ENCODE results near the gene PFKFB3.

The PFKFB3 gene

DNA sequence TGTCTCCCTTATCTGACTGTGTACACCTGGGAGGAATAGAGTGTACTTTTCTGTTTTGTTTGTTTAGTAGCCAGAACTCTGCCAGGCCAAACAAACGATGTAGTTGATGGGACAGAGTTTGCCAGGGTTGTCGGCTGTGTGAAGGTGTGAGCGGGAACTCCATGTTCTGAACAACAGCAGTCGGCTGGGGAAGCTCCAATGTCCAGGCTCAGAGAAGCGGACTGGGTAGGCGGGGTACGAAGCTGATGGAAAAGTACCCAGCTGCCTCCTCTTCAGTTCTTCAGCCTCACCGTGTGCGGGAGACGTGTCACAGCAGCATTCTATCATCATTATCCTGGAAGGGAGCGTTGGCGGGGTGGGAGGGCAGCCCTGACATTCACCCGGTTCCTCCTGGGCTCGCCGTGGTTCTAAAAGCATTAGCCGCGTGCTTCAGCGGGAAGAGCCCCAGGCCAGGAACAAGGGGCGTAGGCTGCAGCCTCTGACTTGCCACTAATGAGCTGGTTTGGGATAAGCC is 52.9 kb downstream of the PFKFB3 start:
- Histone ChIP-seq H3K36me3 (ENCODE audit: insufficient read depth, low read length) (no peaks in the 10 kb centered on the region), H3K79me2 (ENCODE audit: control insufficient read depth, insufficient read depth, low read length, unreplicated experiment) (no peaks in the 10 kb centered on the region), H3K27me3 (ENCODE audit: insufficient read depth, low read length) (no peaks in the 10 kb centered on the region), H3K4me1 (ENCODE audit: control insufficient read depth, insufficient read depth, low read length, unreplicated experiment) (no peaks in the 10 kb centered on the region), H2AFZ (ENCODE audit: low read length, unreplicated experiment) (no peak overlapping the region), H3K4me3 (ENCODE audit: low read depth, low read length) (no peak overlapping the region), H3K27ac (ENCODE audit: low read depth, low read length) (no peak overlapping the region)

DNA sequence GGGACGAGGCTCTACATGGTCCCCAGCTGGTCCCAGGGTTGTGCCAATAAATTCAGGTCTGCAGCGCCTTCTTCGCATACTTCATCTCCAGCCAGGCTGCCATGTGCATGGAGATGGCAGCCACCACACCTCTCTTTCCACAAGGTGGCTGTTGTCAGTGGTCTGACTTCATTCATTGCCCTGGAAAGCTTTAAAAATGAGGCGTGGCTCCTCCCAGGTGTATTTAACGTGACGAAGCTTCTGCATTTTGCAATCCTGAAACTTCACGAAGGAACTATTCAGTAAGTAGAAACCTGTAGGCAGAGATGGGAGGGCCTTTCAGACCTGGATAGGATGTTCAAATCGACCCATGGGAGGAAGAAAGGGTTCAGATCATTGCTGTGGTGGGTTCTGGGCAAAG is 53.7 kb downstream of the PFKFB3 start:
- no peaks in the 10 kb centered on the region for H3K79me2 ChIP-seq (ENCODE audit: control insufficient read depth, insufficient read depth, low read length, unreplicated experiment)
- no peaks in the 10 kb centered on the region for H3K27me3 ChIP-seq (ENCODE audit: insufficient read depth, low read length)
- no peak overlapping the region for H3K4me3 ChIP-seq (ENCODE audit: low read depth, low read length)
- H3K27ac ChIP-seq (ENCODE audit: low read depth, low read length), result no peak overlapping the region
- H3K4me1 ChIP-seq (ENCODE audit: control insufficient read depth, insufficient read depth, low read length, unreplicated experiment), result no peaks in the 10 kb centered on the region
- H3K36me3 ChIP-seq (ENCODE audit: insufficient read depth, low read length), result no peaks in the 10 kb centered on the region
- no peak overlapping the region for H2AFZ ChIP-seq (ENCODE audit: low read length, unreplicated experiment)

DNA sequence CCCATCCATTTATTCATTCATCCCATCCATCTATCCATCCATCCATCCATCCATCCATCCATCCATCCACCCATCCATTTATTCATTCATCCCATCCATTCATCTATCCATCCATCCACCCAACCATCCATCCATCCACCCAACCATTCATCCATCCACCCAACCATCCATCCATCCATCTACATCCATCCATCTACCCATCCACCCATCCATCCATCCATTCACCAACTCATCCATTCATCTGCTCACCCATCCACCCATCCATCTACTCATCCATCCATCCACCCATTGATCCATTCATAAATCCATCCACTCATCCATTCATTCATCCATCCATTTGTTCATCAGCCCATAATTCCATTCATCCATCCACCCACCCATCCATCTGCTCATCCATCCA is 56.4 kb downstream of the PFKFB3 start:
- Histone ChIP-seq H2AFZ (ENCODE audit: low read length, unreplicated experiment) (no peak overlapping the region), H3K79me2 (ENCODE audit: control insufficient read depth, insufficient read depth, low read length, unreplicated experiment) (no peaks in the 10 kb centered on the region), H3K36me3 (ENCODE audit: insufficient read depth, low read length) (no peaks in the 10 kb centered on the region), H3K4me1 (ENCODE audit: control insufficient read depth, insufficient read depth, low read length, unreplicated experiment) (no peaks in the 10 kb centered on the region), H3K4me3 (ENCODE audit: low read depth, low read length) (no peak overlapping the region), H3K27ac (ENCODE audit: low read depth, low read length) (no peak overlapping the region), H3K27me3 (ENCODE audit: insufficient read depth, low read length) (no peaks in the 10 kb centered on the region)

DNA sequence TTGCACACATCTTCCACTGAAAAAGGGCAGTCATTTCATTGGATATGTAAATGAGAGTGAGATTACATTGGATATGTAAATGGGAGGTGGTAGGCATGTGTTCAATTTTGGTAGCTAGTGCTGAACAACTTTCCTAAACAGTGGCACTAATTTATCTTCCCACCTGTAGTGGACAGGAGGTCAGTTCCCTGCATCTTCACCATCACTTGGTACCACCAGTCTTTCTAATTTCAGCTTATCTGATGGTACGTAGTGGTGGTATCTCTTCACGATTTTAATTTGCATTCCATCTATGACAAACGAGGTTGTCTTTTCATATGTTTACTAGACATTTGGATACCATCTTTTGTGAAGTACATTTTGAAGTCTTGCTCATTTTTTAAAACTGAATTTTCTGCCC is 58.1 kb downstream of the PFKFB3 start:
- Histone ChIP-seq H3K27ac (ENCODE audit: low read depth, low read length) (no peak overlapping the region), H3K79me2 (ENCODE audit: control insufficient read depth, insufficient read depth, low read length, unreplicated experiment) (no peaks in the 10 kb centered on the region), H3K36me3 (ENCODE audit: insufficient read depth, low read length) (no peaks in the 10 kb centered on the region), H3K27me3 (ENCODE audit: insufficient read depth, low read length) (no peaks in the 10 kb centered on the region), H3K4me3 (ENCODE audit: low read depth, low read length) (no peak overlapping the region), H3K4me1 (ENCODE audit: control insufficient read depth, insufficient read depth, low read length, unreplicated experiment) (no peaks in the 10 kb centered on the region), H2AFZ (ENCODE audit: low read length, unreplicated experiment) (no peak overlapping the region)

DNA sequence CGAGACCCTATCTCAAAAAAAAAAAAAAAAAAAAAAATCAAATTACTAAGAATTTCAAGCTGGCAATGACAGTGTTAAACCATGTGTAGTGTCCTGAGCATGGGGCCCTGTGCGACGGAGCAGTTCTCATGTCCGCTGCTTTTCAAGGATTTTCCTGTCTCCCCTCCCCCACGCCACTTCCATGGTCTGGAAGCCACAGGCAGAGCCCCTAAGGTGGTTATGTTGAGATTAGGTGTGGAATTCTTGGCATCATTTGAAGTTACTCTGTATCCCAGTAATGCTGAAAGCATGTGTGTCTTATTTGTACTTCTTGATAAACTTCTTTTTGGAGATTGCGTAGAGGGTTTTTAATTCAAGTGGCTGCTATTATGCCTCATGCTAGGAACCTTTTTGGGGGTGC is 65.2 kb downstream of the PFKFB3 start:
- H3K4me1 ChIP-seq (ENCODE audit: control insufficient read depth, insufficient read depth, low read length, unreplicated experiment), result no peaks in the 10 kb centered on the region
- H3K27ac ChIP-seq (ENCODE audit: low read depth, low read length), result no peak overlapping the region
- no peaks in the 10 kb centered on the region for H3K79me2 ChIP-seq (ENCODE audit: control insufficient read depth, insufficient read depth, low read length, unreplicated experiment)
- H2AFZ ChIP-seq (ENCODE audit: low read length, unreplicated experiment), result no peak overlapping the region
- no peaks in the 10 kb centered on the region for H3K36me3 ChIP-seq (ENCODE audit: insufficient read depth, low read length)
- H3K27me3 ChIP-seq (ENCODE audit: insufficient read depth, low read length), result no peaks in the 10 kb centered on the region
- no peak overlapping the region for H3K4me3 ChIP-seq (ENCODE audit: low read depth, low read length)

DNA sequence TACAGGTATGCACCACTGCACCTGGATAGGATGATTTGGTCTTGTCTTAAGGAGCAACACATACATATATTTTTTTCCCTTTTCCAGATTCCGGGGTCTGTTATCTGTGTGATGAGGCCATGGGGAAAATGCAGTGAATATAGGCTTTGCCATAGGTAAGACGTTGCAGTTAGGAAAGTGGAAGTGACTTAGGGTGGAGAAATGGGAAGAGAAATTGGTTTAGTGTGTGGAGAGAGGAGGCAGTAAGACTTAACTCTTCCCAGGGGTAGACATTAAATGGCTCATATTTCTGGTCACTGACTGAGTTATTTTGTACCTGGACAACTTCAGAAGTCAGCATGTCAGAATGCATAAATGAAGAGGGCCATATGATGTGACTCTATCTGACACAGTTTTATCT is 66.7 kb downstream of the PFKFB3 start:
- no peaks in the 10 kb centered on the region for H3K36me3 ChIP-seq (ENCODE audit: insufficient read depth, low read length)
- H3K27ac ChIP-seq (ENCODE audit: low read depth, low read length), result no peak overlapping the region
- H3K4me3 ChIP-seq (ENCODE audit: low read depth, low read length), result no peak overlapping the region
- H3K4me1 ChIP-seq (ENCODE audit: control insufficient read depth, insufficient read depth, low read length, unreplicated experiment), result peaks cover 1% of the 10 kb centered on the region
- no peaks in the 10 kb centered on the region for H3K79me2 ChIP-seq (ENCODE audit: control insufficient read depth, insufficient read depth, low read length, unreplicated experiment)
- no peak overlapping the region for H2AFZ ChIP-seq (ENCODE audit: low read length, unreplicated experiment)
- no peaks in the 10 kb centered on the region for H3K27me3 ChIP-seq (ENCODE audit: insufficient read depth, low read length)

DNA sequence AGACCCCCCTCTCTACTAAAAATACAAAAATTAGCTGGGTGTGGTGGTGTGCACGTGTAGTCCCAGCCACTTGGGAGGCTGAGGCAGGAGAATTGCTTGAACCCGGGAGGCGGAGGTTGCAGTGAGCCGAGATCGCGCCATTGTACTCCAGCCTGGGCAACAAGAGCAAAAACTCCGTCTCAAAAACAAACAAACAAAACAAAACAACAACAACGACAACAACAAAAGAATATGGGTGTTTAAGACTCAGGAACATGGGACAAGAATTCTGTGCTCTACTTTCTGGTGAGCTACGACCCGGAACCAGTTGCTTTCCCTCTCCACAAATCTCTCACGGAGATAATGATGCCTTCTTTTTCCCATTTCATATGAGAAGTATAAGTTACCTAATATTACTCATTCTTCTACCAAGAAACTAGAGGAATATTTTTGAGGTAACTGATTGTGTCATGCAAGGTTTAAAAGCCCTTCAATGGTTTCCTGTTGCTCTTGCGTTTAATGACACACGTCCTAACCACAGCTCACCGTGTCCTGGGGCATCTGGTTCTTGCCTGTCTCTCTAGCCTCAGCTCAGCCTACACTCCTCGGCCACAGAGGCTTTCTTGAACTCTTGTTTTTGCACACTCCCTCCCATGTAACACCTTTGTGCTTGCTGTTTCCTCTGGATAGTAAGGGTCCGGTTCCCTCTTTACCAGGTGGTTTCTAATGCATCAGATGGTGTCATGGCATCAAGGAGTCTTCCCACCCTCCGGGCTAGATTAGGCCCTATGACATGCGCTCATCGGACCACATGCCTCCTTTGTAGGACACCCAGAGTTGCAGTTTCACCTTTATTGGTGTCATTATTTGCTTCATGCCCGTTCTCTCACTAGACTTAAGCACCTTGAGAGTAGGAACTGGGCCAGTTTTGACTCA is 67.5 kb downstream of the PFKFB3 start:
- H3K27me3 ChIP-seq (ENCODE audit: insufficient read depth, low read length), result no peaks in the 10 kb centered on the region
- peaks cover 9% of the 10 kb centered on the region for H3K4me1 ChIP-seq (ENCODE audit: control insufficient read depth, insufficient read depth, low read length, unreplicated experiment)
- H2AFZ ChIP-seq (ENCODE audit: low read length, unreplicated experiment), result no peak overlapping the region
- no peak overlapping the region for H3K27ac ChIP-seq (ENCODE audit: low read depth, low read length)
- H3K4me3 ChIP-seq (ENCODE audit: low read depth, low read length), result no peak overlapping the region
- H3K36me3 ChIP-seq (ENCODE audit: insufficient read depth, low read length), result no peaks in the 10 kb centered on the region
- no peaks in the 10 kb centered on the region for H3K79me2 ChIP-seq (ENCODE audit: control insufficient read depth, insufficient read depth, low read length, unreplicated experiment)

DNA sequence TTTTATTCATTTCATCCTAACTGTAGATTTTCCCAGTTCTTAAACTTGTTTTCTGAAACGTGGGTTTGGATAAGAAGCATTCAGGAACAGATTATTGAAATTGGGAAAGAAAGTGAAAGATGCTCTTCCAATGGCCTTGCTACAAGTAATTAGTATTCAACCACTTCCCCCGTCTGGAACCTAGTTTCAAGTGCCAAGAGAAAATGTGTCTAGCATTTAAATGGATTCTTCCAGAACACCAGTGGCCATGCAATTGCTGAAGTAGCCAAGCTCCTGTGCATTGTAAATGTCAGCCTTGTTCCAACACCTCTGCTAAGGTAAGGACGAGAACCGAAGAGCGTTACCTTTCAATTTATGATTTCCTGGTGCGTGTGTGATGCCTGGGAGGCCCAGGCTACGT is 68.2 kb downstream of the PFKFB3 start:
- H3K36me3 ChIP-seq (ENCODE audit: insufficient read depth, low read length), result no peaks in the 10 kb centered on the region
- no peak overlapping the region for H2AFZ ChIP-seq (ENCODE audit: low read length, unreplicated experiment)
- H3K79me2 ChIP-seq (ENCODE audit: control insufficient read depth, insufficient read depth, low read length, unreplicated experiment), result no peaks in the 10 kb centered on the region
- H3K27me3 ChIP-seq (ENCODE audit: insufficient read depth, low read length), result no peaks in the 10 kb centered on the region
- no peak overlapping the region for H3K27ac ChIP-seq (ENCODE audit: low read depth, low read length)
- no peak overlapping the region for H3K4me3 ChIP-seq (ENCODE audit: low read depth, low read length)
- H3K4me1 ChIP-seq (ENCODE audit: control insufficient read depth, insufficient read depth, low read length, unreplicated experiment), result peaks cover 17% of the 10 kb centered on the region

DNA sequence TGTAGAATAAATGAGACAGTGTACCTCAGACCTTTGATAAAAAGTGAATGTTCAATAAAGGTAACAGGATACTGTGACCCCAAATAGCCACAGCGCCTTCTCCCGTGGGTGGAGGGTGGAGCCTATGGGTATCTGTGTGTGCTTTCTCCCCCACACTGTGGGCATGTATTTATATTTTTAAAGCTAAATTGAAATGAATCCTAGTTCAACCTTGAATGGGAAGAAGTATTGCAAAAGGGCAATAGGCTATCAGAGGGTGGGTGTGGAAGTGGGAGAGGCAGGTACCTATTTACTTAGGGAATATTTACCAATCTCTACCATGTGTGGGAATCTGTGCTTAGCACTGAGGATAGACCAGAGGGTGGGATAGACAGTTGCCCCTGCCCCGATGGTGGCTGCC is 68.9 kb downstream of the PFKFB3 start:
- peaks cover 19% of the 10 kb centered on the region for H3K4me1 ChIP-seq (ENCODE audit: control insufficient read depth, insufficient read depth, low read length, unreplicated experiment)
- no peaks in the 10 kb centered on the region for H3K79me2 ChIP-seq (ENCODE audit: control insufficient read depth, insufficient read depth, low read length, unreplicated experiment)
- no peak overlapping the region for H2AFZ ChIP-seq (ENCODE audit: low read length, unreplicated experiment)
- H3K27ac ChIP-seq (ENCODE audit: low read depth, low read length), result no peak overlapping the region
- H3K36me3 ChIP-seq (ENCODE audit: insufficient read depth, low read length), result no peaks in the 10 kb centered on the region
- H3K4me3 ChIP-seq (ENCODE audit: low read depth, low read length), result no peak overlapping the region
- H3K27me3 ChIP-seq (ENCODE audit: insufficient read depth, low read length), result no peaks in the 10 kb centered on the region

DNA sequence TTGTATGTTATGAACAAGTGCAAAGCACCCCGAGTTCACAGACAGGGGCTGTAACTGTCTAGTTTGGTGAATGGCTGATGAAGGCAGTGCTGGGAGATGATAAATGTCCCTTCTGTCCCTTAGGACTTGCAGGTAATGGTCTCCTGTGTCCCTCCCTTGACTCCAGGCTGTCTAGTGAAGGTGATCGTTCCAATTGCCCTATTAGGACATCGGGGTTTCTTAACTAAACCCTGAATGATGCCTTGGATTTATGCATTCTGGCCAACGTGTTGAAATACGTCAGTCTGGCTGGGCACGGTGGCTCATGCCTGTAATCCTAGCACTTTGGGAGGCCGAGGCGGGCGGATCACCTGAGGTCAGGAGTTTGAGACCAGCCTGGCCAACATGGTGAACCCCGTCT is 69.4 kb downstream of the PFKFB3 start:
- H3K27ac ChIP-seq (ENCODE audit: low read depth, low read length), result no peak overlapping the region
- H2AFZ ChIP-seq (ENCODE audit: low read length, unreplicated experiment), result no peak overlapping the region
- H3K4me3 ChIP-seq (ENCODE audit: low read depth, low read length), result no peak overlapping the region
- H3K36me3 ChIP-seq (ENCODE audit: insufficient read depth, low read length), result no peaks in the 10 kb centered on the region
- H3K4me1 ChIP-seq (ENCODE audit: control insufficient read depth, insufficient read depth, low read length, unreplicated experiment), result peaks cover 19% of the 10 kb centered on the region
- no peaks in the 10 kb centered on the region for H3K79me2 ChIP-seq (ENCODE audit: control insufficient read depth, insufficient read depth, low read length, unreplicated experiment)
- no peaks in the 10 kb centered on the region for H3K27me3 ChIP-seq (ENCODE audit: insufficient read depth, low read length)

DNA sequence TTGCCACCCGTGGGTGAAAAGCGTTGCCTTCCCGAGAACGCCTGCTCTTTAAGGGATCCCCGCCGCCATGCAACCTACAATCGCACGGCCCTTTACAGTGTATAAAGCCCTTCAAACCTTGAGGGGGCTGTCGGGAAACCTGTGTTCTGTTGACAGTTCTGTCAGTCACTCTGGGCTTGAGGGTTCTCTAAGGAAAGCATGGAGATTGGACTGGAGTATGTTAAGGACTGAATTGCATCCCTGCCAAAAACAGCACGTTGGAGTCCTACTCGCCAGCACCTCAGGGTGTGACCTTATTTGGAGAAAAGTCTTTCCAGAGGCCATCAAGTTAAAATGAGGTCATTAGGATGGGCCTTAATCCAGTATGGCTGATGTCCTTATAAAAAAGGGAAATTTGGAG is 70.6 kb downstream of the PFKFB3 start:
- H3K4me1 ChIP-seq (ENCODE audit: control insufficient read depth, insufficient read depth, low read length, unreplicated experiment), result peaks cover 19% of the 10 kb centered on the region

More for the DNA sequence above, 70.6 kb downstream of the PFKFB3 start:
- no peak overlapping the region for H3K4me3 ChIP-seq (ENCODE audit: low read depth, low read length)
- no peaks in the 10 kb centered on the region for H3K36me3 ChIP-seq (ENCODE audit: insufficient read depth, low read length)
- no peak overlapping the region for H3K27ac ChIP-seq (ENCODE audit: low read depth, low read length)
- no peaks in the 10 kb centered on the region for H3K27me3 ChIP-seq (ENCODE audit: insufficient read depth, low read length)
- no peaks in the 10 kb centered on the region for H3K79me2 ChIP-seq (ENCODE audit: control insufficient read depth, insufficient read depth, low read length, unreplicated experiment)
- H2AFZ ChIP-seq (ENCODE audit: low read length, unreplicated experiment), result no peak overlapping the region
